UCSD-AML1 (cell line): ENCODE measurements around the gene SYTL2.
A peak's percentile ranks its signal among the peaks of the same experiment; 100 is the strongest.
"Not testable (repeated sequence)": the region's sequence is repeated elsewhere in the genome, so short reads cannot be mapped to it uniquely, and the experiment has no call there.

Experiments
- DNase-seq: peaks from one replicate; lab custom pipeline; 2025; ENCODE audit not compliant: unreplicated experiment; lab: John Stamatoyannopoulos, UW

The SYTL2 gene

GRCh38 chr11:85694385-85694980 lies 116.5 kb downstream of the SYTL2 start:
- DNase-seq: no peak

- DNase-seq: no peak
These were observed 125.0 kb downstream of the SYTL2 start, which contains the start of gene CCDC89 for GRCh38 chr11:85685820-85686459. CCDC89 (minus strand) TSS chr11:85686195; CDS start chr11:85686130, 65 bp downstream.

- DNase-seq: no peak
These were observed 125.7 kb downstream of the SYTL2 start for GRCh38 chr11:85685125-85685819.

GRCh38 chr11:85682330-85683305 lies 128.3 kb downstream of the SYTL2 start:
- no peak for DNase-seq

- no peak for DNase-seq
These were observed 130.0 kb downstream of the SYTL2 start for GRCh38 chr11:85680897-85681296.

GRCh38 chr11:85679576-85679975 lies 131.4 kb downstream of the SYTL2 start:
- no peak for DNase-seq

GRCh38 chr11:85673393-85673792 lies 137.5 kb downstream of the SYTL2 start:
- DNase-seq: no peak

- DNase-seq: no peak
These were observed 138.6 kb downstream of the SYTL2 start for GRCh38 chr11:85672105-85672902.

GRCh38 chr11:85670949-85671663 lies 139.8 kb downstream of the SYTL2 start:
- not testable (repeated sequence) for DNase-seq

GRCh38 chr11:85668157-85668556 lies 142.8 kb downstream of the SYTL2 start:
- no peak for DNase-seq

- DNase-seq: no peak
These were observed 144.3 kb downstream of the SYTL2 start for GRCh38 chr11:85666687-85667086.

- DNase-seq: no peak
These were observed 145.2 kb downstream of the SYTL2 start for GRCh38 chr11:85665733-85666132.

- peak; percentile 93 for DNase-seq
These were observed 146.1 kb downstream of the SYTL2 start, which contains the start of gene CREBZF for GRCh38 chr11:85664615-85665481. CREBZF (minus strand) TSS chr11:85665129; CDS start chr11:85664875, 254 bp downstream.

GRCh38 chr11:85663753-85664614 lies 147.0 kb downstream of the SYTL2 start:
- DNase-seq: peak; percentile 82

GRCh38 chr11:85663080-85663752 lies 147.7 kb downstream of the SYTL2 start:
- no peak for DNase-seq

- no peak for DNase-seq
These were observed 148.8 kb downstream of the SYTL2 start for GRCh38 chr11:85661972-85662664.
